Stromal cell of bone marrow (primary cell): Measurements from ENCODE around the gene ZFP82.

Experiments used
- DNase-seq: peaks from one replicate; pipeline ENCODE4 v3.0.0-alpha.2; 2012; ENCODE audit warnings: low read depth

The ZFP82 gene

DNA sequence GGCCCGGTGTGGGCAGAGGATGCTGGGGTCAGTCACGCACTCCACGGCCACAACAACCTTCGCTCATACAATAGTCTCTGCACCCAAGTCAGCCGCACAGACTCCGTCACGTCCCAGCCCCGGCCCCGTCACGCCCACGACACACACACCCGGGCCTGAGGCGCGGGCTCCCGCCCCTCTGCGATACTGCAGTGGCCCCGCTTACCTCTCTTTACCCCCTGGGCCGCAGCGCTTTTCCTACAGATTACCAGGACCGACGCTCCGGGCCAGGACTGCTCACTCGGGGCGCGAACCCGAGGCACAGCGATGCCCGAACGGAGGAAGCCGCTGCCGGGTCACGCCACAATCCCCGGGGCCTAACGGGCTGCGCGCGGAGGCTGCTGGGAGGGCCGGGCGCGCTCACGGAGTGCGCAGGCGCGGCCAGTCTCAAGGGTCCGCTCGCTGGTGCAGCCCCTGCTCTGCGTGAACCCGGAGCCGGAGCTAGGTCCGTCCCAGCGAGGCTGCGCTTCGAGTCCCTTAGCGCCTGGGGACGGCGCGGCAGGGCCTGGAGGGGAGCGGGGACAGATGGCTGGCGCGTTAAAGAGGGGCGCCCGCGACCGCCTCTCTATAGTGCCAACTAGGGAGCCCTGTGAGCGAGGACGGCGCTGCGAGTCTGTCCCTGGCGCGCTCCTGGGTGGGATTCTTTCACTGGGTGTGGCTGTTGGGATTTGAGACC, at the start of gene ZFP82:
Gene ZFP82 (minus strand): TSS at position 358 of the 715 bp plus-strand sequence. CDS start 8,855 bp downstream, outside the sequence.
- peak; percentile 69 for DNase-seq

DNA sequence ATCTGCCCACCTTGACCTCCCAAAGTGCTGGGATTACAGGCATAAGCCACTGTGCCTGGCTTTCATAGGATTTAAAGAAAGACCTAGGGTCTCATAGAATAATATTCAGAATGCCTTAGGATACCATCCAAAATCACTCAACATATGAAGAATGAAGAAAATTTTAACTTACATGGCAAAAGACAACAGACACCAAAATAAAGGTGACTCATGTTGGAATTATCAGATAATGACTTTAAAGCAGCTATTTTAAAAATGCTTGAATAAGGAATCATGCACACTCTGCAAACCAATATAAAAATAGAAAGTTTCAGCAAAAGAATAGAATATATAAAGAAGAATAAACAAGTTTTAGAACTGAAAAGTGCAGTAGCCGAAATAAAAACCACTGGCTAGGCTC, 41.6 kb upstream of the ZFP82 start:
- DNase-seq = peak; percentile 1

DNA sequence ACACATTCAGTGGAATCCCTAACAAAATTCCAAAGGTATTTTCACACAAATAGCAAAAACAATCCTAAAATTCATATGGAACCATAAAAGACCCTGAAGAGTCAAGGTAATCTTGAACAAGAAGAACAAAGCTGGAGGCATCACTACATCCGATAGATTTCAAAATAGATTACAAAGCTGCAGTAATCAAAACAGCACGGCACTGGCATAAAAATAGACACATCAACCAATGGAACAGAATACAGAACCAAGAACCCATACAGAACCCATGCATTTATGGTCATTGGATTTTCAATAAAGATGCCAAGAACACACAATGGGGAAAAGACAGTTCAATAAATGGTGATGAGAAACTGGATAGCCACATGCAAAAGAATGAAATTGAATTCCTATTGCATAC, 38.4 kb upstream of the ZFP82 start:
- DNase-seq = no peak

DNA sequence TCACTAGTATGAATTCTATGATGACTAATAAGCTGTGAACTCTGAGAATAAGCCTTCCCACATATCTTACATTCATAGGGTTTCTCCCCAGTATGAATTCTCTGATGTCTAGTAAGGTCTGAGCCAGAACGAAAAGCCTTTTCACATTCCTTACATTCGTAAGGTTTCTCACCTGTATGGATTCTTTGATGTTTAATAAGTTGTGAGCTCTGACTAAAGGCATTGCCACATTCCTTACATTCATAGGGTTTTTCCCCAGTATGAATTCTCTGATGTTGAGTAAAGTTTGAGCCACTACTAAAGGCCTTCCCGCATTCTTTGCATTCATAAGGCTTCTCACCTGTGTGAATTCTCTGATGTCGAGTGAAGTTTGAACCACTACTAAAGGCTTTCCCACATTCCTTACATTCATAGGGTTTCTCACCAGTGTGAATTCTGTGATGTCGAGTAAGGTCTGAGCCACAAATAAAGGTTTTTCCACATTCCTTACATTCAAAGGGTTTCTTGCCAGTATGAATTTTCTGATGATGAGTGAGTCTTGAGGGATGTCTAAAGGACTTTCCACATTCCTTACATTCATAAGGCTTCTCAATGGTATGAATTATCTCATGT, 30.7 kb upstream of the ZFP82 start:
- no peak for DNase-seq

DNA sequence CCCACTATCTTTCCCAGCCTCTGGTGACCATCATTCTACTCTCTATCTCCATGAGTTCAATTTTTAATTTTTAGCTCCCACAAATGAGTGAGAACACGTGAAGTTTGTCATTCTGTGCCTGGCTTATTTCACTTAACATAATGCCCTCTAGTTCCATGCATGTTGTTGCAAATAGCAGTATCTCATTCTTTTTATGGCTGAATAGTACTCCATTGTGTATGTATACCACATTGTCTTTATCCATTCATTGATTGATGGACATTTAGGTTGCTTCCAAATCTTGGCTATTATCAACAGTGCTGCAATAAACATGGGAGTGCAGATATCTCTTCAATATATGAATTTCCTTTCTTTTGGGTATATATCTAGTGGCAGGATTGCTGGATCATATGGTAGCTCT, 22.9 kb upstream of the ZFP82 start:
- DNase-seq = no peak

DNA sequence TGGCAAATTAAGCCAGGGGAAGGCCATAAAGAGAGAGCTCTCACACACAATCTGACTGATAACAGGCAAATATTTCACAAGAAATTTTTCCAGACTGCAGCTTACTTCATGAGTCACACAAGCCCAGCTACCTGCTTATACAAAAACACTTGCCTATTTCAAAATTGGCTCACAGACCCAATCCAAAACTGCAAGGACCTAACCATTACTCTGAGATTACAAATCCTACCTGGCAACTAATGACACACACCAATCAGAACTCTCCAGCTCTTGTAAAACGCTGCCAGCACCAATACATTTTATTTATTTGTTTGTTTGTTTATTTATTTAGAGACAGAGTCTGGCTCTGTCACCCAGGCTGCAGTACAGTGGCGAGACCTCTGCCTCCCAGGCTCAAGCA, 18.1 kb upstream of the ZFP82 start:
- no peak for DNase-seq

DNA sequence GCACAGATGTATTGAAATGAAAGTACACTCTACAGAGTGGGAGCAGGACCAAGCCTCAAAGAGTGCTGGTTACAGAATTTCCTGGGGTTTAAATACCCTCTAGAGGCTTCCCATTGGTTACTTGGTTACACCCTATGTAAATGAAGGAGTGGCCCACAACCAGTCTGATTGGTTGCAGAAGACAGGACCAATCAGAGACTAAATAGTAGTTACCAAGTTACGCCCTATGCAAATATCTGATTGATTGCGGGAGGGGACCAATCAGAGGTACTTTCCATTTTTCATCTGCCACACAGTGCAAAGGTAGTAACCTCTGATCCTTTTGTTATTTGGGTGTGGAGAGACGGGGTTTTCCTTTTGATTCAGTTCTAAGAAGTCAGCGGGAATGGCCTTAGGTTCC, 5.5 kb upstream of the ZFP82 start:
- DNase-seq = no peak

DNA sequence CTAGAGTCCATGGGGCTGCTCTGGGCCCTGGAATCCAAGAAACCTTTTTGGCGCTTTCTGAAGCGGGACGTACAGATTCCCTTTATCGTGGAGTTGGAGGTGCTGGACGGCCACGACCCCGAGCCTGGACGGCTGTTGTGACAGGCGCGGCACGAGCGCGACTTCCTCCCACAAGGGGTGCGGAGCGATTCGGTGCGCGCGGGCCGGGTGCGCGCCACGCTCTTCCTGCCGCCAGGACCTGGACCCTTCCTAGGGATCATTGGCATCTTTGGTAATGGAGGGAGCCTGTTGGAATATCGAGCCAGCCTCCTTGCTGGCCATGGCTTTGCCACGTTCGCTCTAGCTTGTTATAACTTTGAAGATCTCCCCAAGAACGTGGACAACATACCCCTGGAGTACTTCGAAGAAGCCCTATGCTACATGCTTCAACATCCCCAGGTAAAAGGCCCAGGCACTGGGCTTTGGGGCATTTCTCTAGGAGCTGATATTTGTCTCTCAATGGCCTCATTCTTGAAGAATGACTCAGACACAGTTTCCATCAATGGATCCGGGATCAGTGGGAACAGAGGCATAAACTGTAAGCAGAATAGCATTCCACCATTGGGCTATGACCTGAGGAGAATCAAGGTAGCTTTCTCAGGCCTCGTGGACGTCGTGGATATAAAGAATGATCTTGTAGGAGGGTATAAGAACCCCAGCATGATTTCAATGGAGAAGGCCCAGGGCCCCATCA, 3.5 kb upstream of the ZFP82 start:
- DNase-seq = no peak

DNA sequence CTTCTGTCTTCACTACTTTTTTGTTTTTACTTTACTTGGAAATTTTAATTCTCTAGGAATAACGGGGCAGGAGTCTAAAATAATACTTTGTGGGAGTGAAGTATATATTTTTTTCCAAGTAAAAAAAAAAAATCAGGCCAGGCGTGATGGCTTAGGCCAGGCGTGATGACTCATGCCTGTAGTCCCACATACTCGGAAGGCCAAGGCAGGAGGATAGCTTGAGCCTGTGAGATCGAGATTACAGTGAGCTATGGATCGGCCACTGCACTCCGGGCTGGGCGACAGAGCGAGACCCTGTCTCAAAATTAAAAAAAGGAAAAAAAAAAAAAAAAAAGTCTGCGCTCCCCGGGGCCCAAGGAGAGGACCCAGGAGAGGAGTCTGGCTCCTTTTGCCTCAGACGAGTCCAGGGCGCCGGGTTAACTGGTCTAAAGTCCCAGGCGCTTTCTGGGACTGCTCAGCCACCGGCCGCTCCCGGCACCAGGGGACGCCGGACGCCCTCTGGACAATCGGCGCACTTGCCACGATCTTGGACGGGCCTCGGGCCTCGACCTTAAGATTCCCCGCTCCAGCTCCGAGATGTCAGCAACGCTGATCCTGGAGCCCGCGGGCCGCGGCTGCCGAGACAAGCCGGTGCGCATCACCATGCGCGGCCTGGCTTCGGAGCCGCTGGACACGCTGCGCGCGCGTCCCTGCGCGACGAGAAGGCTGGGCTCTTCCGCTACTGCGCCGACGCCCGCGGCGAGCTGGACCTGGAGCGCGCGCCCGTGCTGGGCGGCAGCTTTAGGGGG, 2.7 kb upstream of the ZFP82 start:
- no peak for DNase-seq

DNA sequence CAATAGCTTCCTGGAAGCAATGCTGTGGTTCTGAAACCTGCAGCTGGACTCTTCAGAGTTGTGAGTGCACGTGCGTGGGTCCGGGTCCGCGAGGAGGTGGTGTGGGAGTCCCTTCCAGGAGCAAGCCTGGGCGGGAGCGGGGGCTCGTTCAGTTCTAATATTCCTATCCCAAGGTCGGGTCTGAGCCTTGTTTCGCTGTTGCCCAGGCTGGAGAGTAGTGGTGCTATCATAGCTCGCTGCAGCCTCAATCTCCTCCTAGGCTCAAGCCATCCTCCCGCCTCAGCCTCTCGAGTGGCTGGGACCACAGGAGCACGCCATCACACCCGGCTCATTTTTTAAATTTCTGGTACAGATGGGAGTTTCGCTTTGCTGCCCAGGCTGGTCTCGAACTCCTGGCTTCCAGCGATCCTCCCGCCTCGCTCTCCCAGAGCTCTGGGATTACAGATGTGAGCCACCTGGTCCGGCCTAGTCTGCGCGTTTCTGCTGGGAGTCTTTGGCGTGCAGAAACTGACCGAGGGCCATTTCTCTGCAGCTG, 625 bp downstream of the ZFP82 start:
- no peak for DNase-seq

DNA sequence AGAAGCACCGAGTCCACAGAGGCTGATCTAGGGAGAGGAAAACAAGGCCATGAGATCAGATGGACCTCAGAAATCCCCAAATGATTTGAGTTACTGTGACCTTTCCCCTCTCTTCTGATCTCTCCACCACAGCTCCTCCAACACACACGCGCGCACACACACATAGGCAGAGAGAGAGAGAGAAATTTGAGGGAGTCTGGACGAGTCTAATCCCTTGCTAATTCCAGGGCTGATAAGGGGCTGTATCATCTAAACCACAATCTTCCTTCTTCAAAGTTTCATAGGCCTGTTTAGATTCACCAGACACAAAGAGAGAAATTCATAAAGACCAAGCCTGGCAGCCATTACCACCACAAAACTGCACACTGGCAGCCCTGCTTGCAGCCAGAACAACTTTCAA, 8.6 kb downstream of the ZFP82 start:
- DNase-seq = no peak

DNA sequence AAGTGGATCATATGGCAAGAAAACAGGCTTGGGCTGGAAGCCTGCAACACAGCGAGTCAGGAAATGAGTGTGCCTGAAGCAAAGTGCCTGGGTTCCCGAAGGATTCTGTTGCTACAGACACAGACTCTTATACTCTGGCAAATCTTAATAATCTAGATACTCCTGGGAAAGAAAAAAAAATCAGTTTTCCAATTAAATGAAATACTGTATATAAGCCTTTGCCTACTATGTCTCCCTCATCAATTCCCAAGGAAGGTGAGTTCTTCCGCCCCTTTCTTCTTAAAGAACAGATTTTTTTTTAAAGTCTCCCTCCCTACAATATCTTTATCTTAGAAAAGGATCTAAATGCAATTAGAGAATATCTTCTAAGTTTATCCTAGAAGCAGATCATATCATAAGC, 10.3 kb downstream of the ZFP82 start:
- DNase-seq = no peak

DNA sequence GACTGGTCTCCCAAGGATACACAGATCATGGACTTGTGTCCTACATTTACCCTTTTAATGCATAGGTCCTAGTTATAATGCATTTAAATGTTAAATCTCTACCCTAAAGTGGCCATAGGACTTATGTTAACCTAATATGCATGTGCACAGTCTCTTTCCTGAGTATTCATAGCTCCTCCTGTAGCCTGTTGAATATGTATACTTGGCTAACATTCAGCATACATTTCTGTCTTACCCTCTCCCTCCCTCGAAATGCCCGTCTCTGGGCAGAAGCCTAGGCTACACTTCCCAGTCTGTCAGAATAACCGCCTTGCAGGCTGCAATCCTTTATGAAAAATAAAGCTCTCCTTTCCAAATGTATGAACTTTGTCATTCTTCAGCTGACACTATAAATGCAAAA, 13.9 kb downstream of the ZFP82 start:
- no peak for DNase-seq

DNA sequence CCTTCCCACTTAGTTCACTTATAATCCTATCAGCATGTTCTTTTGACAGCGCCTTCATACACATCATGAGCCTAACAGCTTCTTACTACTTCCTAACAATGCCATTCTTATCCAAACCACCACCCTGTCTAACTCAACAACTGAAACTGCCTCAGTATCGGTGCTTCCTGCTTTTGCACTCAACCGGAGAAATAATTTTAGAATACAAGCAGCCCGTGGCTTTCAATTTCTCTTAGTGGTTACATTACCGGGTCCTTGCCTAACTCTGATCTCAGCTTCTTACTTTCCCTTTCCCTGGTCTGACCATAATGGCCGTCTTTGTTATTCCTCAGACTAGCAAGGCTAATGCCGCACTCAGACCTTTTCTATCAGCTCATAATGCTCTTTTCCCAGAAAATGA, 17.0 kb downstream of the ZFP82 start:
- DNase-seq = no peak

DNA sequence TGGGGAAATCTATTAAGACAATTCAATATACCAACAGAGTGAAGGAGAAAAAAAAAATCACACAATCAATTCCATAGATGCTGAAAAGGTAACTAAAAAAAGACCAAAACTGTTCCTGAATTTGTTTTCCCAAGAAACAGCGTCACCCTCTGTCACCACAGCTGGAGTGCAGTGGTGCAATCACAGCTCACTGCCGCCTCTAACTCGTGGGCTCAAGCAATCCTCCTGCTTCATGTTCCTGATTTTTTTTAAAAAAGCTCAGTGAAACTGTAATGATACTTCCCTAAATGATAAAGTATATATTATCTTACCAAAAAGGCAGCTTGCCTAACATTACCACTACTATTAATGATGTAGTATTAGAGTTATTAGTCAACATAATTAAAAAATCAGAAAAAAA, 19.9 kb downstream of the ZFP82 start:
- no peak for DNase-seq

DNA sequence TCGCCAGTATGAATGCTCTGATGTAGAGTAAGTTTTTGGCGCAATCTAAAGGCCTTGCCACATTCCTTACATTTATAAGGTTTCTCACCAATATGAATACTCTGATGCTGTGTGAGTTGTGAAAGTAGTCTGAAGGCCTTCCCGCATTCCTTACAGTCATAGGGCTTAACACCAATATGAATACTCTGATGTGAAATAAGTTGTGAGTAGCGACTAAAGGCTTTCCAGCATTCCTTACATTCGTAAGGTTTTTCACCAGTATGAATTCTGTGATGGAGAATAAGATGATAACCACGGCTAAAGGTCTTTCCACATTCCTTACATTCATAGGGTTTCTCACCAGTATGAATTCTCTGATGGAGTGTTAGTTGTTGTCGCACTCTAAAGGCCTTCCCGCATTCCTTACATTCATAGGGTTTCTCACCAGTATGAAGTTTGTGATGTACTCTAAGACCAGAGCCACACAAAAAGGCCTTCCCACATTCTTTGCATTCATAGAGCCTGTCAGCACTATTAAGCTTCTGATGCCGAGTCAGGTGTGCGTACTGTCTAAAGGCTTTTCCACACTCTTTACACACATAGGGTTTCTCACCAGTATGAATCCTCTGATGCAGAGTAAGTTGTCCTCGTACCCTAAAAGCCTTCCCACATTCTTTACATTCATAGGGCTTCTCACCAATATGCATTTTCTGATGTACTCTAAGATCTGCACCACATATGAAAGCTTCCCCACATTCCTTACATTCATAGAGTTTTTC, 25.3 kb downstream of the ZFP82 start:
- DNase-seq = no peak

DNA sequence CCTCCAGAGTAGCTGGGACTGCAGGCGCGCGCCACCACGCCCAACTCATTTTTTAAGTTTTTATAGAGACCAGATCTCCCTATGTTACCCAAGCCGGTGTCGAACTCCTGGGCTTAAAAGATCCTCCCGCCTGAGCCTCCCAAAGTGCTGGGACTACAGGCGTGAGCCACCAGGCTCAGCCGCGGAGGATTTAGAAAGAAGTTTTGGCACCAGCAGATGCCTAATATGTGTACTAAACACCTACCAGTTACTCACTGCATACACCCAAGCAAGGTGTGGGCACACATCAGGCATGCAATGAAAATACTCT, 39.0 kb downstream of the ZFP82 start:
- no peak for DNase-seq

DNA sequence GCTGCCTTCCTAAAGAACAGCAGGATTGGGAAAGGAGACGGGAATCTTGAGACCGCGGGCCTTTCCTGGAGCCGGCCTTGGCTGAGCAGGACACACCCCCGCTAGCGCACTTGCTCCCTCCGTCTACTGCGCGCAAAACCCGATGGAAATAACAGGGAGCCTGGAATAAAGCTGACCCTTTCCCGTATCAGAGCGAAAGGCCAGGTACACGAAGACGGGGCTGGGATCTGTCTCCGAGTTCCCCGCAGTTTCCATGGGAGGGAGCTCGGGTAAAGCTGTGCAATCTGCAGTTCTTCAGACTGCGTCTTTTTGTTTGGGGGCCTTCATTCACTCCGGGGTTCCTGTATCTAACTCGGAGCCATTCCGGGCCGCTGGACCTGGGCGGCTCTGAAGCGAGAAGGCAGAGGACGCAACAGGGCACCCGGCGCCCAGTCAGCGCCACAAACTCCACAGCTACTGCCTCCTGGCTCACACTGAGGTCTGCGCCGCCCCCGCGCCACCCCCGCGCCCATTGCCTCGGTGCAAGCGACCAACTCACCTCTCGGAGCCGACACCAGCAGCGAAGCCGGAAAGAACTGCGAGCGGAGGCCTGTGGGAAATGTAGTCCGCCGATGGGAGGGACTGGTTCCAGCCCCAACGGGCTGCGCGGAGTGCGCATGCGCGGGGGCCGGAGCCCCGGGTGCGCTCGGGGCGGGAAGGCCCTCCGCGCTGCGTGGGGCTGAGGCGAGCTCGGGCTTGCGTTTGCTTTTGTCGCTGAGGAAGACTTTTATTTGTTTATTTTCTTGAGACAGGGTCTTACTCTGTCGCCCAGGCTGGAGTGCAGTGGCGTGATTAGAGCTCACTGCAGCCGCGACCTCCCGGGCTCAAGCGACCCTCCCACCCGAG, 39.6 kb downstream of the ZFP82 start, which contains the start of gene ZFP14:
Gene ZFP14 (minus strand): TSS at position 577 of the 885 bp plus-strand sequence. CDS start 11,309 bp downstream, outside the sequence.
- peak; percentile 87 for DNase-seq

DNA sequence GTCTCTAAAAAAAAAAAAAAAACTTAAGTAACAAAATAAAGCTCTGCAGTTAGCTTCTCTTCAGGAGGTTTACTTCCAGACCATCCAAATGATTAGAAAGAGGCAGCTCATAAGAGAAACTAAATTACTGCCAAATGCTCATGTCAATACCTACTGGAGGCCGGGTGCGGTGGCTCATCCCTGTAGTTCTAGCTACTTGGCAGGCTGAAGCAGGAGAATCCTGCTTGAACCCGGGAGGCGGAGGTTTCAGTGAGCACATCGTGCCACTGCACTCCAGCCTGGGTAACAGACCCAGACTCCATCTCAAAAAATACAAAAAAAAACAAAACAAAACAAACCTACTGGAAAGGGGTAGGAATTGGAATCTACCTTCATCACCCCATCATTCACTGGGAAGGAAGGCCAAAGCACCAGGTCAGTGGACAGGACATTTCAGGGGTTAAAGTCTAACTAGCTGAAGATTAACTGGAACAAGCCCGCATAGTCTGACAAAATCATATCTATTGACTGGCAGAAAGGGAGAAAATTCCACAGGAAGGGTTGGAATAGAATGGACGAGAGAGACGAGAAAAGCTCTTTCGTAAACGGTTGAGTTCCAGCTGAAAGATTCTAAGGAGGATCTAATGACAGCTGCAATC, 40.8 kb downstream of the ZFP82 start:
- DNase-seq = no peak

DNA sequence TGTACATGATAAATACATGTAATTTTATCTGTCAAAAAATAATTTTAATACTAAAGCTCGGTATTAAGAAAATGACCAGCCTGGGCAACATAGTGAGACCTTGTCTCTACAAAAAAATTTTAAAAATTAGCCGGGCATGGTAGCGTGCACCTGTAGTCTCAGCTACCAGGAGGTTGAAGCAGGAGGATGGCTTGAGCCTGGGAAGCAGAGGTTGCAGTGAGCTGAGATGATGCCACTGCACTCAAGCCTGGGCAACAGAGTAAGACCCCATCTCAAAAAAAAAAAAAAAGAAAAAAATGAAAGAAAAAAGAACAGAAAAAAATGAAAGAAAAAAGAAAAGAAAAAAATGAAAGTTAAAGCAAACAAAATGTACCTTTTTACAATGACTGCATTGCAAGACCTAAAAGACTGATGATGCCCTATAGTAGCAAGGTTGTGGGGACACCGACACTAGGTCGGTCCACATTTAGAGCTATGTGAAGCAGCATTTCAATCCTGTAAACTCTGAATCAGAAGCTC, 44.7 kb downstream of the ZFP82 start:
- DNase-seq = no peak
